Adrenal gland (tissue), 5 donors: Measurements from ENCODE around the gene STARD13.

Experiments used
- POLR2A ChIP-seq, 2 donors: fragments of 450-650 bp; IDR thresholded peaks; one replicate each; pipeline ENCODE4 v1.6.1; 2017; ENCODE audit warnings: antibody characterized with exemption in 2 of 2, mild to moderate bottlenecking in 2 of 2, moderate library complexity in 1 of 2
- TF ChIP-seq, protein P1 (sequence below), 6 experiments: fragments of 450-650 bp in 4 of 6; fragments of 200-600 bp in 2 of 6; sonication (generic) in 1 of 6; IDR thresholded peaks; 1 replicate in 5 of 6; 2 replicates in 1 of 6; pipeline versions ENCODE4 v1.5.1 to v1.8.0; 2016 to 2021; ENCODE audit warnings: antibody characterized with exemption in 6 of 6, mild to moderate bottlenecking in 2 of 6, moderate library complexity in 1 of 6
- donor health status: DM: no; HTN: no; CAD: no.

DNA sequence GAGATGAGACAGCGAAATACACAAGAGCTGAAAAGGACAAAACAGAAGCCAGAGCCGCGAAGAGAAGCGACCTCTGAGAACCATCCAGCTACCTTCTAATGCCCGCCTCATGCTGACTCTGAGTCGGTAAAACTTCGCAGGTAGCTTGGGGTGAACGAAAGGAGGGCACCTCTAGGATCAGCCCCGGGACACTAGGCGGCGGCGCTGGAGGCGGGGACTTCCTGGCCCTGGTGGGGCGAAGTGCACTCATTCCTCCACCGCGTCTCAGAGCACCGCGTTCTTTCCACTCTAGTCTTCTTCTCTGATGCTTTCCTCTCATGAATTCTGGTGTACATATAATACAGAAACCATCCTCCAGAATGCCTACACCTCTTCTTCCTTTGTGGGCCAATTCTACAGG is 219.2 kb downstream of the STARD13 start:
- TF ChIP-seq, protein P1, sequence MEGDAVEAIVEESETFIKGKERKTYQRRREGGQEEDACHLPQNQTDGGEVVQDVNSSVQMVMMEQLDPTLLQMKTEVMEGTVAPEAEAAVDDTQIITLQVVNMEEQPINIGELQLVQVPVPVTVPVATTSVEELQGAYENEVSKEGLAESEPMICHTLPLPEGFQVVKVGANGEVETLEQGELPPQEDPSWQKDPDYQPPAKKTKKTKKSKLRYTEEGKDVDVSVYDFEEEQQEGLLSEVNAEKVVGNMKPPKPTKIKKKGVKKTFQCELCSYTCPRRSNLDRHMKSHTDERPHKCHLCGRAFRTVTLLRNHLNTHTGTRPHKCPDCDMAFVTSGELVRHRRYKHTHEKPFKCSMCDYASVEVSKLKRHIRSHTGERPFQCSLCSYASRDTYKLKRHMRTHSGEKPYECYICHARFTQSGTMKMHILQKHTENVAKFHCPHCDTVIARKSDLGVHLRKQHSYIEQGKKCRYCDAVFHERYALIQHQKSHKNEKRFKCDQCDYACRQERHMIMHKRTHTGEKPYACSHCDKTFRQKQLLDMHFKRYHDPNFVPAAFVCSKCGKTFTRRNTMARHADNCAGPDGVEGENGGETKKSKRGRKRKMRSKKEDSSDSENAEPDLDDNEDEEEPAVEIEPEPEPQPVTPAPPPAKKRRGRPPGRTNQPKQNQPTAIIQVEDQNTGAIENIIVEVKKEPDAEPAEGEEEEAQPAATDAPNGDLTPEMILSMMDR (IDR thresholded peaks at IDR 0.05) = no peak
- TF ChIP-seq POLR2A (IDR thresholded peaks at IDR 0.05) = no peak
